Measurements from ENCODE around the gene SPATA25.
A peak's percentile ranks its signal among the peaks of the same experiment; 100 is the strongest.
"Not testable (repeated sequence)": the region's sequence is repeated elsewhere in the genome, so short reads cannot be mapped to it uniquely, and the experiment has no call there.

Gene SPATA25

GRCh38 chr20:45892828-45893500 lies 5.5 kb upstream of the SPATA25 start:
- DNase-seq (ENCODE audit: low spot score), result no peak

- no peak for DNase-seq (ENCODE audit: low spot score)
Observed at GRCh38 chr20:45892049-45892825, 4.8 kb upstream of the SPATA25 start.

GRCh38 chr20:45890985-45891983 lies 3.9 kb upstream of the SPATA25 start, which contains the start of the genes CTSA and NEURL2:
TSS of gene CTSA (plus strand) at chr20:45891335. CDS start at chr20:45891569, 234 bp downstream.
TSS of gene NEURL2 (minus strand) at chr20:45891208. CDS start at chr20:45890991, 217 bp downstream.
- peak; percentile 88 for DNase-seq (ENCODE audit: low spot score)

GRCh38 chr20:45890077-45890984 lies 2.9 kb upstream of the SPATA25 start:
- DNase-seq (ENCODE audit: low spot score), result no peak

GRCh38 chr20:45888681-45889080 lies 1.3 kb upstream of the SPATA25 start:
- no peak for DNase-seq (ENCODE audit: low spot score)

GRCh38 chr20:45886590-45887345 lies 654 bp downstream of the SPATA25 start:
- DNase-seq (ENCODE audit: low spot score), result no peak

- DNase-seq (ENCODE audit: low spot score), result no peak
Observed at GRCh38 chr20:45883100-45883469, 4.3 kb downstream of the SPATA25 start.

- DNase-seq (ENCODE audit: low spot score), result no peak
Observed at GRCh38 chr20:45882469-45883099, 4.8 kb downstream of the SPATA25 start.

- DNase-seq (ENCODE audit: low spot score), result peak; percentile 99
Observed at GRCh38 chr20:45880988-45881788, 6.2 kb downstream of the SPATA25 start, which contains the start of gene ZSWIM1. TSS of gene ZSWIM1 (plus strand) at chr20:45881227. CDS start at chr20:45882593, 1,366 bp downstream.

GRCh38 chr20:45878076-45878761 lies 9.2 kb downstream of the SPATA25 start:
- no peak for DNase-seq (ENCODE audit: low spot score)

GRCh38 chr20:45874576-45874975 lies 12.8 kb downstream of the SPATA25 start:
- DNase-seq (ENCODE audit: low spot score), result no peak

GRCh38 chr20:45874104-45874481 lies 13.3 kb downstream of the SPATA25 start:
- DNase-seq (ENCODE audit: low spot score), result not testable (repeated sequence)

GRCh38 chr20:45873409-45874103 lies 13.9 kb downstream of the SPATA25 start:
- DNase-seq (ENCODE audit: low spot score), result no peak

- DNase-seq (ENCODE audit: low spot score), result no peak
Observed at GRCh38 chr20:45872626-45873025, 14.8 kb downstream of the SPATA25 start.

- no peak for DNase-seq (ENCODE audit: low spot score)
Observed at GRCh38 chr20:45867819-45868176, 19.6 kb downstream of the SPATA25 start.

GRCh38 chr20:45867136-45867818 lies 20.1 kb downstream of the SPATA25 start:
- DNase-seq (ENCODE audit: low spot score), result no peak

GRCh38 chr20:45866454-45866853 lies 21.0 kb downstream of the SPATA25 start:
- DNase-seq (ENCODE audit: low spot score), result no peak
